Spleen (tissue), 7 donors: ENCODE data around the gene KCNH3.

Experiments used
- POLR2A ChIP-seq, 3 donors: fragments of 450-650 bp; IDR thresholded peaks; one replicate each; pipeline ENCODE4 v1.5.1; 2017; ENCODE audit warnings: antibody characterized with exemption in 3 of 3, mild to moderate bottlenecking in 1 of 3
- POLR2AphosphoS5 ChIP-seq, 3 donors: sonication (generic); formaldehyde crosslinking; IDR thresholded peaks; one replicate each; pipeline ENCODE4 v1.5.1; 2017; ENCODE audit warnings: antibody characterized with exemption in 3 of 3
- TF ChIP-seq, protein P1 (sequence below), 11 experiments: fragments of 200-600 bp in 7 of 11; fragments of 450-650 bp in 4 of 11; sonication (generic) in 4 of 11; IDR thresholded peaks in 8 of 11; conservative IDR thresholded peaks in 3 of 11; 1 replicate in 7 of 11; 2 replicates in 4 of 11; pipeline versions ENCODE4 v1.4.0 to v1.8.0; 2016 to 2021; ENCODE audit warnings: antibody characterized with exemption in 11 of 11, inconsistent platforms in 4 of 11, mild to moderate bottlenecking in 1 of 11
- donor health status: DM: no; HTN: no; CAD: no; lungs with moderate emphysema.
- donor health status: DM: no; HTN: no; CAD: no.
- donor health status: DM: no; HTN: no; CAD: no.

DNA sequence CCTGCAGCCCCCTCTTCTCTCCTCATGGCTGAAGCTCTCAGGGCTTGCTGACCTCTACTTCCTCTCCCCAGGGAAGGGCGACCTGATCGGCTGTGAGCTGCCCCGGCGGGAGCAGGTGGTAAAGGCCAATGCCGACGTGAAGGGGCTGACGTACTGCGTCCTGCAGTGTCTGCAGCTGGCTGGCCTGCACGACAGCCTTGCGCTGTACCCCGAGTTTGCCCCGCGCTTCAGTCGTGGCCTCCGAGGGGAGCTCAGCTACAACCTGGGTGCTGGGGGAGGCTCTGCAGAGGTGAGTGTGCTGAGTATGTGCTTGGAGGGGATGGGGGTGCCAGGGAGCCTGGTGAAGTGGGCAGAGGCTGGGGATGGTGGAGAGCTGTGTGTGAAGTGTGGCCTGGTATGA lies 15.4 kb downstream of the KCNH3 start:
- TF ChIP-seq, protein P1, sequence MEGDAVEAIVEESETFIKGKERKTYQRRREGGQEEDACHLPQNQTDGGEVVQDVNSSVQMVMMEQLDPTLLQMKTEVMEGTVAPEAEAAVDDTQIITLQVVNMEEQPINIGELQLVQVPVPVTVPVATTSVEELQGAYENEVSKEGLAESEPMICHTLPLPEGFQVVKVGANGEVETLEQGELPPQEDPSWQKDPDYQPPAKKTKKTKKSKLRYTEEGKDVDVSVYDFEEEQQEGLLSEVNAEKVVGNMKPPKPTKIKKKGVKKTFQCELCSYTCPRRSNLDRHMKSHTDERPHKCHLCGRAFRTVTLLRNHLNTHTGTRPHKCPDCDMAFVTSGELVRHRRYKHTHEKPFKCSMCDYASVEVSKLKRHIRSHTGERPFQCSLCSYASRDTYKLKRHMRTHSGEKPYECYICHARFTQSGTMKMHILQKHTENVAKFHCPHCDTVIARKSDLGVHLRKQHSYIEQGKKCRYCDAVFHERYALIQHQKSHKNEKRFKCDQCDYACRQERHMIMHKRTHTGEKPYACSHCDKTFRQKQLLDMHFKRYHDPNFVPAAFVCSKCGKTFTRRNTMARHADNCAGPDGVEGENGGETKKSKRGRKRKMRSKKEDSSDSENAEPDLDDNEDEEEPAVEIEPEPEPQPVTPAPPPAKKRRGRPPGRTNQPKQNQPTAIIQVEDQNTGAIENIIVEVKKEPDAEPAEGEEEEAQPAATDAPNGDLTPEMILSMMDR (IDR thresholded peaks at IDR 0.05 in 8 of 11, conservative IDR thresholded peaks at IDR 0.05 in 3 of 11) = no peak
- TF ChIP-seq POLR2A (IDR thresholded peaks at IDR 0.05) (no peak), POLR2AphosphoS5 (IDR thresholded peaks at IDR 0.05) (peak in 2 of 3 donors; percentile 19 to 60)
